CD4-positive, CD25-positive, alpha-beta regulatory T cell (primary cell): ENCODE data around the gene KPNA5. TPM values are rescaled to one million over a fixed set of nuclear protein-coding genes. Genes with fewer than 3 reads are reported as not detected.

ENCODE experiments used
- ATAC-seq, 2 donors: fragments of 150-1000 bp; cut with Tn5 transposase; one replicate each; pipeline ENCODE4 v1.10.0; 2021; ENCODE audit warnings: low read depth in 2 of 2, moderate number of reproducible peaks in 2 of 2, moderate library complexity in 1 of 2
- DNase-seq, 3 donors: peaks; one replicate each; pipeline versions ENCODE4 v3.0.0 to v3.0.0-alpha.2; 2012 to 2022; ENCODE audit warnings: mixed read lengths in 1 of 3
- H3K27ac ChIP-seq: one replicate; pipeline ENCODE4 v1.7.0; 2013; ENCODE audit warnings: mild to moderate bottlenecking, low read length; ENCODE audit not compliant: insufficient read depth, poor library complexity, severe bottlenecking
- H3K27me3 ChIP-seq: one replicate; pipeline ENCODE4 v1.7.0; 2013; ENCODE audit warnings: low read length; ENCODE audit not compliant: control insufficient read depth, insufficient read depth
- H3K36me3 ChIP-seq: one replicate; pipeline ENCODE4 v1.7.0; 2013; ENCODE audit warnings: mild to moderate bottlenecking, low read length, moderate library complexity; ENCODE audit not compliant: control insufficient read depth, insufficient read depth
- H3K4me1 ChIP-seq: 2 replicates; pipeline ENCODE4 v1.7.0; 2013; ENCODE audit warnings: mild to moderate bottlenecking, low read length; ENCODE audit not compliant: insufficient read depth, control insufficient read depth, poor library complexity, severe bottlenecking
- H3K4me3 ChIP-seq: one replicate; pipeline ENCODE4 v1.7.0; 2013; ENCODE audit warnings: low read depth, mild to moderate bottlenecking, low read length, moderate library complexity
- H3K9me3 ChIP-seq, 2 experiments: 1 replicate in 1 of 2; 2 replicates in 1 of 2; pipeline ENCODE4 v1.7.0; 2013; ENCODE audit warnings: low read length in 2 of 2, mild to moderate bottlenecking in 1 of 2, moderate library complexity in 1 of 2; ENCODE audit not compliant: control insufficient read depth in 2 of 2
- H3K27ac Mint-ChIP-seq, 3 donors: one replicate each; pipeline ENCODE4 v1.8.0; 2020 to 2022; ENCODE audit warnings: mild to moderate bottlenecking in 3 of 3, mixed read lengths in 3 of 3, moderate library complexity in 2 of 3
- H3K27me3 Mint-ChIP-seq: one replicate; pipeline ENCODE4 v1.8.0; 2022; ENCODE audit warnings: mild to moderate bottlenecking, mixed read lengths
- H3K36me3 Mint-ChIP-seq: one replicate; pipeline ENCODE4 v1.8.0; 2020; ENCODE audit warnings: mixed read lengths
- H3K4me1 Mint-ChIP-seq, 4 donors: one replicate each; pipeline ENCODE4 v1.8.0; 2020 to 2022; ENCODE audit warnings: mixed read lengths in 4 of 4, mild to moderate bottlenecking in 1 of 4
- H3K4me3 Mint-ChIP-seq, 4 donors: one replicate each; pipeline ENCODE4 v1.8.0; 2020 to 2022; ENCODE audit warnings: mild to moderate bottlenecking in 4 of 4, mixed read lengths in 4 of 4, moderate library complexity in 3 of 4
- H3K9me3 Mint-ChIP-seq, 7 donors: one replicate each; pipeline ENCODE4 v1.8.0; 2020 to 2022; ENCODE audit warnings: mixed read lengths in 7 of 7, mild to moderate bottlenecking in 3 of 7, moderate library complexity in 2 of 7
- polyA plus RNA-seq, 4 donors: library from polyadenylated mRNA; unstranded; fragments of 300-500 nt; fragmentation: Illumina TruSeq; gene quantifications; one replicate each; pipeline ENCODE4 v1.2.3, GENCODE V29; 2021
- total RNA-seq: library from RNA; stranded (reverse); gene quantifications from one replicate; pipeline ENCODE4 v1.2.3, GENCODE V29; 2022

The KPNA5 gene
- total and polyA plus RNA-seq, 5 donors from 2014 or later = 11.6 to 28.4 (median 12.1) TPM

DNA sequence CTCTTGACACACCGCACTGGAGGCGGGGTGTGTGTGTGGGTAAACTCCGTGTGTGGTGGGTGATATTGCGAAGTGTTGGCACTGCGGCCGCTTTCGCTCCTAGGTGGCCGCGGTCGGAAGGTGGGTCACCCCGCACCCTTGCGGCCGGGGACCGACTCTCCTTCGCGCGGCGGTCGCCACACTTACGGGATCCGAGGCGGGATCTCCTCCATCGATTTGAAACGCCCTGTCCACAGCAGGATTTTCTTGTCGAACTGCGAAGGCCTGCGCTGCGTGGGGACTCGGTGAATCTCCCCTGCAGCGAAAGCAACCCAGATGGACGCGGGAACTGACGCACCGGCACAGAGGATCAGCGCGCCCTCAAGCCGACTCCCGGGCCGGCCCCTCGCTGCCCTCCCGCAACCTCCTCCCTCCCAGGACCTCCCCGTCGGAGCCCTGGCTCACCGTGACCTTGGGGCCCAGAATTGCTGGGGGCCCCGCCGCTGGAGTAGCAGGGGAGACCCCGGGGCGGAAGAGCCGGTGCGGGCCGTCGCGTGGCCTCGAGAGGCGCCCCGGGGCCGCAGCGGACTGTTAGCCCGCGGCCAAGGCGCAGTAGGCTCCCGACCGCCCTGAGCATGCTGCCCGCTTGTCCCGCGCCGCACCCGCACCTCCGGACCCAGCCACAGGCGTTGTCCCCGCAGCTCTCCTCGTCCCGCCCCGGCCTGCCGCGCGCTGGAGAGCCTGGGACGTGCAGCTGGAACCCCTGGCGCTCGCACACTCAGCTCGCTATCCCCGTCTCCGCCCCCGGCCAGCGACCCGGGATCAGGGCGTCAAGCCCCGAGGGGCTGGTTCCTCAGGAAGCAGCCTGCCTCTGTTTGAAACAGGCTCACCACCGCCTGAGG, 84.2 kb downstream of the KPNA5 start, which contains the start of gene FAM162B:
TSS of gene FAM162B (minus strand) at position 759 of the 881 bp plus-strand sequence. CDS start at position 616, 143 bp downstream.
- peaks cover 60% of the 10 kb centered on the region for H3K27me3 Mint-ChIP-seq
- peaks cover 0 to 14% (median 1%) of the 10 kb centered on the region in 4 donors for H3K4me1 Mint-ChIP-seq
- peak within 1 kb of the TSS in 3 of 4 donors; percentile 33 to 74 (median 71) for H3K4me3 Mint-ChIP-seq
- Histone ChIP-seq H3K27me3 (peaks cover 40% of the 10 kb centered on the region), H3K36me3 (no peaks in the 10 kb centered on the region), H3K9me3 (no peaks in the 10 kb centered on the region), H3K4me1 (peaks cover 11% of the 10 kb centered on the region), H3K4me3 (no peak within 1 kb of the TSS), H3K27ac (no peak within 1 kb of the TSS)
- peaks cover 4% of the 10 kb centered on the region for H3K36me3 Mint-ChIP-seq
- H3K9me3 Mint-ChIP-seq = peaks cover 0 to 6% (median 0%) of the 10 kb centered on the region in 7 donors
- no peak for ATAC-seq
- DNase-seq = peak in 1 of 3 donors; percentile 4
- peak within 1 kb of the TSS in 1 of 3 donors; percentile 28 for H3K27ac Mint-ChIP-seq

DNA sequence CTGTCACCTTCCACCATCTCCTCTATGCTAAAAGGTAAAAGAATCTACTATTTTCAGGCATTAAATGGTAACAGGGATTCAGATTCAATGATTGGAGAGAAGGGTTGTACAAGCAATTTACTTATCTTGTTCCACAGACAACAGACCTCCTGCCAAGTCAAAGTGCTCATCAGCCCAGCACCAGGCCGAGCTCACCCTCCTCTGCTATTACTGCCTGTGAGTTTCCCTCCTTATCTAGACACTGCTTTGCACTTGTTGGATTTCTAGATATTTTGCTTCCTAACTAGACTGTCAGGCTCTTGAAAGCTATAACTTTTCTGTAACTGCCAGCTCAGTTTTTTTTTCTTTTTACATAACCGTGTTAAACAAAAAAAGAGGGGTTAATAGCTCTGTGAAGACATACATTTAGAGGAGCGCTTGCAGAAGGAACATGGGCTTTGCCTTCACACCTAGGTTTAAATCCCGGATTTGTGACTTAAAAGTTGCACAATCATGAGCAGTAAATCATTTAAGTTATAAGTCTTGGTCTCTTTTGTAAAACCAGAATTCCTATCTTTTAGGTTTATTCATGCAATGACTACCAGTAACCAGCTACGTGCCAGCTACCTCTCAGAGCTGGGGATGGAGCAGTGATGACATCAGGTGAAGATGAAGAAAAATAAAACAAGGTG, 85.6 kb downstream of the KPNA5 start:
- peaks cover 4% of the 10 kb centered on the region for H3K36me3 Mint-ChIP-seq
- Histone ChIP-seq H3K9me3 (no peaks in the 10 kb centered on the region), H3K4me3 (no peak overlapping the region), H3K4me1 (peaks cover 11% of the 10 kb centered on the region), H3K27me3 (peaks cover 37% of the 10 kb centered on the region), H3K27ac (no peak overlapping the region), H3K36me3 (no peaks in the 10 kb centered on the region)
- no peak overlapping the region for H3K27ac Mint-ChIP-seq
- peaks cover 0 to 14% (median 1%) of the 10 kb centered on the region in 4 donors for H3K4me1 Mint-ChIP-seq
- DNase-seq = no peak
- peaks cover 0 to 8% (median 0%) of the 10 kb centered on the region in 7 donors for H3K9me3 Mint-ChIP-seq
- no peak for ATAC-seq
- H3K4me3 Mint-ChIP-seq = peak overlapping the region in 1 of 4 donors; percentile 74
- peaks cover 64% of the 10 kb centered on the region for H3K27me3 Mint-ChIP-seq

DNA sequence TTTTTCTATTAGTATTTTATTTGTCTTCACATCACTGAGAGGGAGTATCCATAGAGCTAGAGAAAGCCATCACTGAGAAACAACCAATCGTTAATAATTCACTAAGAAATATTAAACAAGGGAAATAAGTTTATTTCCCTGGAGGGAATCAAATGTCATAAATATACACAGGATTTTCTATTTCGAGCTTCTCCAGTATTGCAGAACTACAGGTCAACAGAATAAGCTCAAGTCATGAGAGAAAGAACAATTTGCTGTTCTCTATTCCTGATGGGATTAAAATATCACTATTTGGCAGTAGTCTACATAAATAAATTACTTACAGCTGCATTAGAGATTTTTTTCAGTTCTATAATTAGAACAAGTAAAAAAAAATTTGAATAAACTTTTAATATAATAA, 86.7 kb downstream of the KPNA5 start:
- Histone ChIP-seq H3K4me1 (peaks cover 11% of the 10 kb centered on the region), H3K27ac (no peak overlapping the region), H3K36me3 (no peaks in the 10 kb centered on the region), H3K27me3 (peaks cover 28% of the 10 kb centered on the region), H3K4me3 (no peak overlapping the region), H3K9me3 (no peaks in the 10 kb centered on the region)
- H3K4me1 Mint-ChIP-seq = peaks cover 0 to 14% (median 1%) of the 10 kb centered on the region in 4 donors
- no peak for ATAC-seq
- H3K9me3 Mint-ChIP-seq = peaks cover 0 to 8% (median 0%) of the 10 kb centered on the region in 7 donors
- H3K4me3 Mint-ChIP-seq = no peak overlapping the region
- DNase-seq = no peak
- peaks cover 4% of the 10 kb centered on the region for H3K36me3 Mint-ChIP-seq
- H3K27ac Mint-ChIP-seq = no peak overlapping the region
- peaks cover 64% of the 10 kb centered on the region for H3K27me3 Mint-ChIP-seq

DNA sequence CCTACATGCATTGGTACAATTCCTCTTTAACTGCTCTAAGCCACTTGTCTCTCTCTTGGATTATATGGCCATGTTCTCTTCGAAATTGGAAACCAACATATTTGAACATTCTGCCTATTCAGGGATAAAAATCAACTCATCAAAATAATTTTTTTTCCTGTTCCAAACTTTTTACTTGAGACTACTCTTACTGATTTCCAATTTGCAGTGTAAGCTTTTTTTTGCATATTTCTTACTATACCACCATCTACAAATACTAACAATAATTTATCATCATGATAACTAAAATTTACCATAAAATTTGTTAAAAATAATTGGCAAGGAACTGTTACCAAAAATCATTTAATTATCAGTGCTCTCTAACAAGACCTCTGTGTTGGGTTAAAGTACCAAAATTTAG, 91.4 kb downstream of the KPNA5 start:
- Mint-ChIP-seq H3K36me3 (no peaks in the 10 kb centered on the region), H3K9me3 (peaks cover 0 to 3% (median 0%) of the 10 kb centered on the region in 7 donors), H3K4me1 (no peaks in the 10 kb centered on the region), H3K4me3 (no peak overlapping the region), H3K27ac (no peak overlapping the region), H3K27me3 (peaks cover 32% of the 10 kb centered on the region)
- Histone ChIP-seq H3K9me3 (no peaks in the 10 kb centered on the region), H3K4me3 (no peak overlapping the region), H3K27ac (no peak overlapping the region), H3K36me3 (no peaks in the 10 kb centered on the region), H3K4me1 (no peaks in the 10 kb centered on the region), H3K27me3 (no peaks in the 10 kb centered on the region)
- DNase-seq (no peak), ATAC-seq (no peak)

DNA sequence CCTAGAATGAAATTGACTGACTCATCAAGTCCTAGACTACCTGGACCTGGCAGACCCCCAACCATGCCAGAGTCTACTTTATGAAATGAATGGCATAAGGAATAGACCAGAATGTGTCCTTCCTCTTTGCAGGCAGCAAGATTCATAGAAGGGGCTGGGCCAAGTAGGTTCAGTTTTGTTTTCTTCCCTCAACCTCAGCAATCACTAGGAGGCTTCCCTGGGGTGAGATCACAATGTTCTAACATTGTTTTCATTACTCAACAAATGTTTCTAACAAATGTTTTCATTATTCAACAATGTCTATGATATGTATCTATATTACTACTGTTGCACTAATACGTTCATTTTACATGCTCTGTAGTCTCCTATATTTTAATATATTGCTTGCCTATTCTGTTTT, 92.9 kb downstream of the KPNA5 start:
- no peak overlapping the region for H3K27ac Mint-ChIP-seq
- no peaks in the 10 kb centered on the region for H3K9me3 ChIP-seq
- no peaks in the 10 kb centered on the region for H3K36me3 ChIP-seq
- H3K27me3 ChIP-seq = no peaks in the 10 kb centered on the region
- H3K27me3 Mint-ChIP-seq = peaks cover 24% of the 10 kb centered on the region
- H3K4me1 ChIP-seq = no peaks in the 10 kb centered on the region
- DNase-seq (no peak), ATAC-seq (no peak)
- H3K4me1 Mint-ChIP-seq = no peaks in the 10 kb centered on the region
- H3K27ac ChIP-seq = no peak overlapping the region
- no peak overlapping the region for H3K4me3 Mint-ChIP-seq
- no peak overlapping the region for H3K4me3 ChIP-seq
- H3K9me3 Mint-ChIP-seq = peaks cover 0 to 3% (median 0%) of the 10 kb centered on the region in 7 donors
- no peaks in the 10 kb centered on the region for H3K36me3 Mint-ChIP-seq

DNA sequence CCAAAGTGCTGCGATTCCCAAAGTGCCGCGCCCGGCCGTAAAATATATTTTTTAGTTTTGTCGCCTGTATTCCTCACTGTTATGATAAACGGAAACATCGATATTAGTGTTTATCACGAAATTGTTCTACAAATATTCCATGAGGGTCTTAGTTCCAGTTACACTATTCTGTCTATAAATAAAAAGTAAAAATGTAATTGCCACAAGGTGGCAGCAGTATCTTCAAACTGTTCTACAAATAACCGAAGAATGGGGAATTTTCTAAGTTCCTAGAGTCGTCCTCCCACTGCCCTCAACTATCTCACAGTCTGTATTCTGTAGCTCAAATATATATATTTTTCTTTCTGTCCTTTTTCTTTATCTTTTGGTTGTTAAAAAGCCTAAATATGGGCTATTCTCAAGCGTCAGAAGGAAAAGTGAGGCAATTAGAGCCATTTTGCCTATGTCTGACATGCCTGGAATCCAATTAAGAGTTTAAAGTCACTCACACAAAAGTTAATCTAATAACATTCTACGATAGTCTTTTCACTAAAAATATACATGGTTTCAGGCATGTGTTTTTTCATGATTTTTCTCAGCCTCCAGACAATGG, 98.7 kb downstream of the KPNA5 start:
- Mint-ChIP-seq H3K9me3 (peaks cover 0 to 2% (median 0%) of the 10 kb centered on the region in 7 donors), H3K4me3 (no peak overlapping the region), H3K36me3 (no peaks in the 10 kb centered on the region), H3K4me1 (no peaks in the 10 kb centered on the region), H3K27me3 (peaks cover 9% of the 10 kb centered on the region), H3K27ac (no peak overlapping the region)
- Histone ChIP-seq H3K27ac (no peak overlapping the region), H3K4me3 (no peak overlapping the region), H3K4me1 (no peaks in the 10 kb centered on the region), H3K27me3 (no peaks in the 10 kb centered on the region), H3K9me3 (no peaks in the 10 kb centered on the region), H3K36me3 (no peaks in the 10 kb centered on the region)
- ATAC-seq = no peak
- DNase-seq = peak in 1 of 3 donors; percentile 29

DNA sequence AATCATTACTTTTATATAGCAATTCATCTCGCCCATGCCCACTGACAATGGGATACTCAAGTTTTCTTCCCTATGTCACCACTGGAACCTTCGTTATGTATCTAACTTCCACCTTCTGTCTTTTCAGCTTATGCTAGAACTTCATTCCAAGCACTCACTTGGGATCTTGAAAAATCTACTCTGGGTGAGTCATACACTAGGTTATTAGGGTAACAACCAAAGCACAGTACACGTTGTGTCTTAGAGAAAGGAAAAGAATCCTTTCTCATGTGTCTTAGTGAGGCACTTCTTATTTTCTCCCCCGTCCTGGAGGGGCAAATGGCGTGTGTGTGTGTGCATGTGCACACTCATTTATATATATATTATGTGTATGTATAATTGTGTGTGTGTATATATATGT, 102.8 kb downstream of the KPNA5 start:
- Mint-ChIP-seq H3K36me3 (no peaks in the 10 kb centered on the region), H3K27me3 (peaks cover 12% of the 10 kb centered on the region), H3K4me1 (no peaks in the 10 kb centered on the region), H3K27ac (no peak overlapping the region), H3K9me3 (peaks cover 0 to 2% (median 0%) of the 10 kb centered on the region in 7 donors), H3K4me3 (no peak overlapping the region)
- Histone ChIP-seq H3K4me3 (no peak overlapping the region), H3K9me3 (no peaks in the 10 kb centered on the region), H3K36me3 (no peaks in the 10 kb centered on the region), H3K4me1 (no peaks in the 10 kb centered on the region), H3K27ac (no peak overlapping the region), H3K27me3 (no peaks in the 10 kb centered on the region)
- no peak for DNase-seq
- ATAC-seq = no peak
